ENCODE measurements around the gene SBK1.
"Not testable (repeated sequence)": the region's sequence is repeated elsewhere in the genome, so short reads cannot be mapped to it uniquely, and the experiment has no call there.

GRCh38 chr16:28335678-28336077, 43.4 kb downstream of the SBK1 start:
- TF ChIP-seq CTCF, POLR2A (IDR thresholded peaks at IDR 0.05): not testable (repeated sequence)
